HepG2 (cell line): ENCODE data around the gene CST1. TPM values are rescaled to one million over a fixed set of nuclear protein-coding genes. Genes with fewer than 3 reads are reported as not detected.
"Not testable (repeated sequence)": the region's sequence is repeated elsewhere in the genome, so short reads cannot be mapped to it uniquely, and the experiment has no call there.

ENCODE experiments used
- ATAC-seq: fragments of 200-7000 bp; cut with Tn5 transposase; 3 replicates; pipeline ENCODE4 v1.9.1; 2020; ENCODE audit warnings: mild to moderate bottlenecking, moderate library complexity
- BruUV-seq: library from RNA; stranded (reverse); fragments of 400-500 nt; replicated peaks from 2 replicates; lab custom pipeline; 2021; lab: Mats Ljungman, UMichigan
- CTCF ChIA-PET: fragments of 300-600 bp; formaldehyde crosslinking; extraction: SDS; loops from one replicate; lab custom pipeline; 2021; ENCODE audit warnings: low total read pairs, inconsistent platforms, low intra/inter-chr PET ratio; lab: Yijun Ruan, JAX
- POLR2A ChIA-PET: fragments of 350-600 bp; sonication (Branson Sonifier 250); formaldehyde crosslinking; loops from one replicate; lab custom pipeline; 2020; ENCODE audit warnings: antibody characterized with exemption, inconsistent platforms; lab: Yijun Ruan, JAX
- DNase-seq: peaks from one replicate; pipeline ENCODE4 v3.0.0-alpha.2; 2015; ENCODE audit warnings: low spot score
- FAIRE-seq: peaks from 3 replicates; lab custom pipeline; 2011; peaks lifted over from hg19 to GRCh38; lab: Jason Lieb, UNC
- H2AFZ ChIP-seq: one replicate; pipeline ENCODE4 v1.6.1; 2011; ENCODE audit warnings: low read length, inconsistent platforms
- H3K27ac ChIP-seq: fragments of 300-600 bp; 3 replicates; pipeline ENCODE4 v1.8.0; 2011; ENCODE audit warnings: mixed run types, mild to moderate bottlenecking, mixed read lengths, low read length, inconsistent platforms; ENCODE audit not compliant: insufficient read depth; ENCODE audit errors: extremely low read length
- H3K27me3 ChIP-seq, 2 experiments: fragments of 200-600 bp in 1 of 2; 2 replicates in 1 of 2; 3 replicates in 1 of 2; pipeline versions ENCODE4 v1.6.0 to v1.8.0; 2011; ENCODE audit warnings: low read length in 2 of 2, mild to moderate bottlenecking in 2 of 2, moderate library complexity in 2 of 2, inconsistent platforms in 1 of 2; ENCODE audit not compliant: insufficient read depth in 2 of 2, control insufficient read depth in 1 of 2
- H3K36me3 ChIP-seq, 2 experiments: fragments of 200-600 bp in 1 of 2; replicated peaks in 1 of 2; 2 replicates in 1 of 2; 3 replicates in 1 of 2; pipeline versions ENCODE4 v1.5.1 to v1.8.0; 2011; ENCODE audit warnings: low read length in 2 of 2, inconsistent platforms in 1 of 2; ENCODE audit not compliant: insufficient read depth in 2 of 2, control insufficient read depth in 1 of 2
- H3K4me1 ChIP-seq: 2 replicates; pipeline ENCODE4 v1.5.1; 2012; ENCODE audit warnings: low read length, inconsistent platforms; ENCODE audit not compliant: insufficient read depth
- H3K4me2 ChIP-seq: 2 replicates; pipeline ENCODE4 v1.6.0; 2011; ENCODE audit warnings: low read depth, low read length, inconsistent platforms
- H3K4me3 ChIP-seq, 3 experiments: fragments of 200-600 bp in 1 of 3; sonication (generic), shearing (Covaris generic) in 1 of 3; replicated peaks in 1 of 3; 2 replicates each; pipeline ENCODE4 v1.5.1; 2011 to 2016; ENCODE audit warnings: low read length in 3 of 3, inconsistent platforms in 2 of 3, low read depth in 2 of 3, mild to moderate bottlenecking in 2 of 3, control low read depth in 1 of 3, mixed read lengths in 1 of 3; ENCODE audit not compliant: insufficient read depth in 1 of 3
- H3K79me2 ChIP-seq: one replicate; pipeline ENCODE4 v1.6.1; 2011; ENCODE audit warnings: low read length, inconsistent platforms; ENCODE audit not compliant: insufficient read depth
- H3K9ac ChIP-seq: 2 replicates; pipeline ENCODE4 v1.6.0; 2011; ENCODE audit warnings: mild to moderate bottlenecking, low read depth, low read length, inconsistent platforms; ENCODE audit not compliant: insufficient read depth
- H3K9me3 ChIP-seq: 2 replicates; pipeline ENCODE4 v1.5.1; 2012; ENCODE audit warnings: mild to moderate bottlenecking, low read length
- H4K20me1 ChIP-seq: 2 replicates; pipeline ENCODE4 v1.6.0; 2011; ENCODE audit warnings: inconsistent platforms, mild to moderate bottlenecking, low read length, moderate library complexity; ENCODE audit not compliant: insufficient read depth
- CEBPB ChIP-seq: IDR thresholded peaks from 2 replicates; pipeline ENCODE4 v1.6.1; 2011; ENCODE audit warnings: low read depth, low read length, improper control_type of control experiment, borderline replicate concordance
- ETV6 ChIP-seq: sonication (generic); formaldehyde crosslinking; conservative IDR thresholded peaks from 2 replicates; pipeline ENCODE4 v1.4.0; 2020; ENCODE audit warnings: missing genetic modification reagents
- PAXIP1 ChIP-seq: sonication (generic); formaldehyde crosslinking; conservative IDR thresholded peaks from 2 replicates; pipeline ENCODE4 v1.4.0; 2020; ENCODE audit warnings: mild to moderate bottlenecking, missing genetic modification reagents, moderate library complexity
- ZMYM2 ChIP-seq: sonication (generic); formaldehyde crosslinking; IDR thresholded peaks from 2 replicates; pipeline ENCODE4 v1.8.0; 2022; ENCODE audit warnings: mild to moderate bottlenecking, missing genetic modification reagents
- ZNF350 ChIP-seq: sonication (generic); formaldehyde crosslinking; IDR thresholded peaks from 2 replicates; pipeline ENCODE4 v1.4.0; 2020; ENCODE audit warnings: mild to moderate bottlenecking, low read depth, missing genetic modification reagents, borderline replicate concordance
- WGBS: methylation state at CpG from one replicate; pipeline ENCODE4 v1.1.6; 2017; ENCODE audit warnings: low lambda C conversion rate; 5-methylcytosine and 5-hydroxymethylcytosine counted together
- in situ Hi-C: cut with HindIII; loops from 2 replicates; pipeline ENCODE4 v1.10.0; 2017; ENCODE audit warnings: low pct_unique_long_range_greater_than_20kb; ENCODE audit not compliant: extremely low pct_ligation_motif_present
- intact Hi-C: fragments of 100-400 bp; cut with micrococcal nuclease; formaldehyde crosslinking; loops from one replicate; pipeline ENCODE4 v1.10.0; 2022; ENCODE audit not compliant: unreplicated experiment
- polyA plus RNA-seq, 8 experiments: library from polyadenylated mRNA; depleted of rRNA in 3 of 8; stranded (reverse) in 7 of 8; unstranded in 1 of 8; fragments of >200 nt; fragmentation: Illumina TruSeq in 4 of 8; extraction: Trizol in 4 of 8; gene quantifications; 2 replicates each; pipeline versions ENCODE4 v1.2.1 to v1.2.3, GENCODE V29; 2011 to 2016; ENCODE audit warnings: low read depth in 4 of 8, missing spikeins in 1 of 8, mixed read lengths in 1 of 8; ENCODE audit not compliant: insufficient read depth in 1 of 8
- total RNA-seq, 5 experiments: library from RNA; depleted of rRNA; stranded (reverse); fragments of >200 nt; fragmentation: Illumina TruSeq; extraction: Trizol; gene quantifications; 2 replicates each; pipeline ENCODE4 v1.2.3, GENCODE V29; 2016; ENCODE audit warnings: low read depth in 1 of 5
- TF ChIP-seq, protein P1 (sequence below): sonication (generic); formaldehyde crosslinking; conservative IDR thresholded peaks from 2 replicates; pipeline ENCODE4 v1.8.0; 2022; ENCODE audit warnings: low read depth, missing genetic modification reagents

The CST1 gene
- total and polyA plus RNA-seq, 2 of the 13 experiments (the other 11 are each of a cell fraction or from before 2014, with no cell fraction given) = 0.09 TPM; not detected in 1

- H3K9ac ChIP-seq, H3K79me2 ChIP-seq, H3K36me3 ChIP-seq, H3K4me3 ChIP-seq, CTCF ChIA-PET, FAIRE-seq, BruUV-seq, ATAC-seq, DNase-seq, H3K27me3 ChIP-seq, intact Hi-C loops, H2AFZ ChIP-seq, H3K4me1 ChIP-seq, H3K9me3 ChIP-seq, POLR2A ChIA-PET, H4K20me1 ChIP-seq, H3K27ac ChIP-seq, H3K4me2 ChIP-seq, in situ Hi-C loops: not testable (repeated sequence)
- 9% methylated on average over 2 of the region's 2 CpGs for WGBS
Measured at GRCh38 chr20:23734949-23735348, 15.8 kb downstream of the CST1 start.

GRCh38 chr20:23734440-23734839, 16.3 kb downstream of the CST1 start:
- DNase-seq, BruUV-seq, H3K27me3 ChIP-seq, H3K79me2 ChIP-seq, CTCF ChIA-PET, H3K9ac ChIP-seq, H3K4me2 ChIP-seq, intact Hi-C loops, H3K36me3 ChIP-seq, H3K4me1 ChIP-seq, H3K4me3 ChIP-seq, H2AFZ ChIP-seq, ATAC-seq, POLR2A ChIA-PET, in situ Hi-C loops, H4K20me1 ChIP-seq, H3K27ac ChIP-seq, FAIRE-seq, H3K9me3 ChIP-seq: not testable (repeated sequence)
- TF ChIP-seq CEBPB = peak; percentile 16; the same call in 1 of the 2 replicates
- WGBS = 0% methylated on average over 1 of the region's 1 CpG

GRCh38 chr20:23727016-23727415, 23.7 kb downstream of the CST1 start:
- H3K9ac ChIP-seq = no peak overlapping the region
- 2% methylated on average over 3 of the region's 3 CpGs for WGBS
- no peak for FAIRE-seq
- CTCF ChIA-PET = interaction anchor here (1.5 kb wide), 1 partner anchor 59 kb away, joined by 3 read pairs; no protein-coding TSS in a partner anchor
- no peaks in the 10 kb centered on the region for H3K4me1 ChIP-seq
- H3K4me3 ChIP-seq = no peak overlapping the region
- H2AFZ ChIP-seq = no peak overlapping the region
- H3K79me2 ChIP-seq = no peaks in the 10 kb centered on the region
- no peaks in the 10 kb centered on the region for H4K20me1 ChIP-seq
- intact Hi-C loops (no loop called here), in situ Hi-C loops (no loop called here)
- no peak for ATAC-seq
- no peak overlapping the region for H3K27ac ChIP-seq
- no peak overlapping the region for H3K4me2 ChIP-seq
- no peaks in the 10 kb centered on the region for H3K36me3 ChIP-seq
- no peaks in the 10 kb centered on the region for H3K27me3 ChIP-seq
- POLR2A ChIA-PET = no interaction called here
- BruUV-seq = no TSS peak
- no peak for DNase-seq
- no peaks in the 10 kb centered on the region for H3K9me3 ChIP-seq
- TF ChIP-seq ZMYM2 (no peak), ETV6 (no peak), ZNF350 (no peak), PAXIP1 (no peak)
- TF ChIP-seq, protein P1, sequence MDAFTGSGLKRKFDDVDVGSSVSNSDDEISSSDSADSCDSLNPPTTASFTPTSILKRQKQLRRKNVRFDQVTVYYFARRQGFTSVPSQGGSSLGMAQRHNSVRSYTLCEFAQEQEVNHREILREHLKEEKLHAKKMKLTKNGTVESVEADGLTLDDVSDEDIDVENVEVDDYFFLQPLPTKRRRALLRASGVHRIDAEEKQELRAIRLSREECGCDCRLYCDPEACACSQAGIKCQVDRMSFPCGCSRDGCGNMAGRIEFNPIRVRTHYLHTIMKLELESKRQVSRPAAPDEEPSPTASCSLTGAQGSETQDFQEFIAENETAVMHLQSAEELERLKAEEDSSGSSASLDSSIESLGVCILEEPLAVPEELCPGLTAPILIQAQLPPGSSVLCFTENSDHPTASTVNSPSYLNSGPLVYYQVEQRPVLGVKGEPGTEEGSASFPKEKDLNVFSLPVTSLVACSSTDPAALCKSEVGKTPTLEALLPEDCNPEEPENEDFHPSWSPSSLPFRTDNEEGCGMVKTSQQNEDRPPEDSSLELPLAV (CRISPR knock-in tag) = no peak
